K562 (cell line): ENCODE measurements around the gene LSM4. TPM values are rescaled to one million over a fixed set of nuclear protein-coding genes. Genes with fewer than 3 reads are reported as not detected.

ENCODE experiments used
- CC2D1A ChIP-seq: fragments of 450-650 bp; IDR thresholded peaks from 2 replicates; pipeline ENCODE4 v1.6.1; 2017; ENCODE audit warnings: mild to moderate bottlenecking
- HDGF ChIP-seq: fragments of 450-650 bp; IDR thresholded peaks from 2 replicates; pipeline ENCODE4 v1.6.1; 2016
- HEY1 ChIP-seq: fragments of 250-450 bp; sonication (Bioruptor Pico); IDR thresholded peaks from 2 replicates; pipeline ENCODE4 v1.5.0; 2020; ENCODE audit warnings: mild to moderate bottlenecking, moderate library complexity, borderline replicate concordance
- KAT2B ChIP-seq: IDR thresholded peaks from one replicate; pipeline ENCODE4 v1.6.1; 2012; ENCODE audit warnings: low read depth, mild to moderate bottlenecking, control low read depth, inconsistent platforms, low read length, moderate library complexity
- PRMT5 ChIP-seq: sonication (generic); formaldehyde crosslinking; IDR thresholded peaks from 2 replicates; pipeline ENCODE4 v1.5.0; 2020; ENCODE audit warnings: missing genetic modification reagents
- RREB1 ChIP-seq: fragments of 250-450 bp; sonication (Bioruptor Pico); IDR thresholded peaks from 2 replicates; pipeline ENCODE4 v1.4.0; 2020
- TEAD4 ChIP-seq, 2 experiments: sonication (generic) in 1 of 2; formaldehyde crosslinking in 1 of 2; IDR thresholded peaks; 2 replicates each; pipeline versions ENCODE4 v1.6.1 to v1.8.0; 2012 to 2022; ENCODE audit warnings: borderline replicate concordance in 1 of 2, inconsistent platforms in 1 of 2, low read length in 1 of 2, mild to moderate bottlenecking in 1 of 2, missing genetic modification reagents in 1 of 2
- ZNF140 ChIP-seq: fragments of 250-450 bp; sonication (Bioruptor Pico); IDR thresholded peaks from 2 replicates; pipeline ENCODE4 v1.8.0; 2021; ENCODE audit warnings: moderate library complexity, mild to moderate bottlenecking, inconsistent platforms
- ZNF224 ChIP-seq: sonication (generic); formaldehyde crosslinking; IDR thresholded peaks from 2 replicates; pipeline ENCODE4 v1.8.0; 2022; ENCODE audit warnings: mild to moderate bottlenecking, missing genetic modification reagents
- ZNF707 ChIP-seq: fragments of 250-450 bp; sonication (Bioruptor Pico); conservative IDR thresholded peaks from 2 replicates; pipeline ENCODE4 v1.8.0; 2022; ENCODE audit warnings: inconsistent platforms, mild to moderate bottlenecking, moderate library complexity
- ZNF764 ChIP-seq: fragments of 250-450 bp; sonication (Bioruptor Pico); IDR thresholded peaks from 2 replicates; pipeline ENCODE4 v1.4.0; 2020; ENCODE audit warnings: low read depth, mild to moderate bottlenecking, moderate library complexity
- polyA plus RNA-seq, 8 experiments: library from polyadenylated mRNA; depleted of rRNA in 4 of 8; stranded (reverse) in 5 of 8; unstranded in 3 of 8; fragments of >200 nt; fragmentation: Nextera tagmentation in 2 of 8; fragmentation: Illumina TruSeq in 1 of 8; extraction: Ambion mirVana in 2 of 8; extraction: Trizol in 1 of 8; gene quantifications; 2 replicates each; pipeline versions ENCODE4 v1.2.1 to v1.2.3, GENCODE V29; 2011 to 2014; ENCODE audit warnings: inconsistent platforms in 1 of 8, missing spikeins in 1 of 8
- total RNA-seq, 7 experiments: library from RNA; depleted of rRNA in 6 of 7; stranded (reverse); fragments of >200 nt in 6 of 7; fragmentation: Illumina TruSeq in 2 of 7; extraction: Trizol in 2 of 7; gene quantifications; 2 replicates each; pipeline versions ENCODE4 v1.2.1 to v1.2.3, GENCODE V29; 2011 to 2021; ENCODE audit warnings: low replicate concordance in 1 of 7
- TF ChIP-seq, protein P1 (sequence below): sonication (generic); formaldehyde crosslinking; IDR thresholded peaks from 2 replicates; pipeline ENCODE4 v1.8.1; 2023; ENCODE audit warnings: mild to moderate bottlenecking, missing genetic modification reagents
- TF ChIP-seq, protein P2 (sequence below): fragments of 450-650 bp; IDR thresholded peaks from 2 replicates; pipeline ENCODE4 v1.7.1; 2018; ENCODE audit warnings: mild to moderate bottlenecking, low read depth; ENCODE audit not compliant: partially characterized antibody
- TF ChIP-seq, protein P3 (sequence below): sonication (generic); formaldehyde crosslinking; IDR thresholded peaks from 2 replicates; pipeline ENCODE4 v1.8.1; 2022; ENCODE audit warnings: missing genetic modification reagents

LSM4 gene
- total and polyA plus RNA-seq, 9 of the 15 experiments (the other 6 are each of a cell fraction or from before 2014, with no cell fraction given), result 11.9 to 763 (median 202) TPM

DNA sequence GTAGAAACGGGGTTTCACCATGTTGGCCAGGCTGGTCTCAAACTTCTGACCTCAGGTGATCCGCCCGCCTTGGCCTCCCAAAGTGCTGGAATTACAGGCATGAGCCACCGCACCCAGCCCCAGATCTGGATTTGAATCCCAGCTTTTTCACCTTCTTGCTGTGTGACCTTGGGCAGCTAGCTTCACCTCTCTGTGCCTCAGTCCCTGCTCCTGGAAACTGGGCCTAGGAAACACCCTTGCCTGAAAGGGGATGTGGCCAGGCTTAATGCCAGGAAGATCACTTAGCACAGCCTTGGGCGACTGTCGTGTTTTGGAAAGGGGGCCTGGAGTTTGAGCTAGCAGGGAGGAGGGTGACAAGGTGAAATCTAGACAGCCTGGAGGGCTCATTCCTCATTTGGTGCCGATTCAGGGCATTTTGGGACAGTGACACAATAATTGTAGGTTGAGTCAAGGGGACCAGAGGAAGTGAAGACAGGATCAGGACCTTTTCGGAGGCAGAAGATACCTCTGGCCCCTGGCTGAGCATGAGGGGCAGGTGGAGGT, 19.3 kb upstream of the LSM4 start (continued):
- no peak for TF ChIP-seq RREB1 (CRISPR knock-in tag)
- TF ChIP-seq, protein P1, sequence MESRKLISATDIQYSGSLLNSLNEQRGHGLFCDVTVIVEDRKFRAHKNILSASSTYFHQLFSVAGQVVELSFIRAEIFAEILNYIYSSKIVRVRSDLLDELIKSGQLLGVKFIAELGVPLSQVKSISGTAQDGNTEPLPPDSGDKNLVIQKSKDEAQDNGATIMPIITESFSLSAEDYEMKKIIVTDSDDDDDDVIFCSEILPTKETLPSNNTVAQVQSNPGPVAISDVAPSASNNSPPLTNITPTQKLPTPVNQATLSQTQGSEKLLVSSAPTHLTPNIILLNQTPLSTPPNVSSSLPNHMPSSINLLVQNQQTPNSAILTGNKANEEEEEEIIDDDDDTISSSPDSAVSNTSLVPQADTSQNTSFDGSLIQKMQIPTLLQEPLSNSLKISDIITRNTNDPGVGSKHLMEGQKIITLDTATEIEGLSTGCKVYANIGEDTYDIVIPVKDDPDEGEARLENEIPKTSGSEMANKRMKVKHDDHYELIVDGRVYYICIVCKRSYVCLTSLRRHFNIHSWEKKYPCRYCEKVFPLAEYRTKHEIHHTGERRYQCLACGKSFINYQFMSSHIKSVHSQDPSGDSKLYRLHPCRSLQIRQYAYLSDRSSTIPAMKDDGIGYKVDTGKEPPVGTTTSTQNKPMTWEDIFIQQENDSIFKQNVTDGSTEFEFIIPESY (CRISPR knock-in tag), result no peak
- TF ChIP-seq TEAD4 (IDR thresholded peaks at IDR 0.05; ENCODE audit: low read length), result no peak
- TF ChIP-seq TEAD4 (CRISPR knock-in tag; IDR thresholded peaks at IDR 0.05; ENCODE audit: borderline replicate concordance), result no peak
- TF ChIP-seq PRMT5 (CRISPR knock-in tag), result no peak
- TF ChIP-seq, protein P2, sequence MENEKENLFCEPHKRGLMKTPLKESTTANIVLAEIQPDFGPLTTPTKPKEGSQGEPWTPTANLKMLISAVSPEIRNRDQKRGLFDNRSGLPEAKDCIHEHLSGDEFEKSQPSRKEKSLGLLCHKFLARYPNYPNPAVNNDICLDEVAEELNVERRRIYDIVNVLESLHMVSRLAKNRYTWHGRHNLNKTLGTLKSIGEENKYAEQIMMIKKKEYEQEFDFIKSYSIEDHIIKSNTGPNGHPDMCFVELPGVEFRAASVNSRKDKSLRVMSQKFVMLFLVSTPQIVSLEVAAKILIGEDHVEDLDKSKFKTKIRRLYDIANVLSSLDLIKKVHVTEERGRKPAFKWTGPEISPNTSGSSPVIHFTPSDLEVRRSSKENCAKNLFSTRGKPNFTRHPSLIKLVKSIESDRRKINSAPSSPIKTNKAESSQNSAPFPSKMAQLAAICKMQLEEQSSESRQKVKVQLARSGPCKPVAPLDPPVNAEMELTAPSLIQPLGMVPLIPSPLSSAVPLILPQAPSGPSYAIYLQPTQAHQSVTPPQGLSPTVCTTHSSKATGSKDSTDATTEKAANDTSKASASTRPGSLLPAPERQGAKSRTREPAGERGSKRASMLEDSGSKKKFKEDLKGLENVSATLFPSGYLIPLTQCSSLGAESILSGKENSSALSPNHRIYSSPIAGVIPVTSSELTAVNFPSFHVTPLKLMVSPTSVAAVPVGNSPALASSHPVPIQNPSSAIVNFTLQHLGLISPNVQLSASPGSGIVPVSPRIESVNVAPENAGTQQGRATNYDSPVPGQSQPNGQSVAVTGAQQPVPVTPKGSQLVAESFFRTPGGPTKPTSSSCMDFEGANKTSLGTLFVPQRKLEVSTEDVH, result no peak
- TF ChIP-seq ZNF224 (CRISPR knock-in tag), result no peak
- TF ChIP-seq ZNF707 (CRISPR knock-in tag), result no peak
- TF ChIP-seq HEY1 (CRISPR knock-in tag), result no peak
- no peak for TF ChIP-seq KAT2B
- no peak for TF ChIP-seq HDGF
- TF ChIP-seq ZNF764 (CRISPR knock-in tag), result no peak
- TF ChIP-seq ZNF140, result no peak
- TF ChIP-seq, protein P3, sequence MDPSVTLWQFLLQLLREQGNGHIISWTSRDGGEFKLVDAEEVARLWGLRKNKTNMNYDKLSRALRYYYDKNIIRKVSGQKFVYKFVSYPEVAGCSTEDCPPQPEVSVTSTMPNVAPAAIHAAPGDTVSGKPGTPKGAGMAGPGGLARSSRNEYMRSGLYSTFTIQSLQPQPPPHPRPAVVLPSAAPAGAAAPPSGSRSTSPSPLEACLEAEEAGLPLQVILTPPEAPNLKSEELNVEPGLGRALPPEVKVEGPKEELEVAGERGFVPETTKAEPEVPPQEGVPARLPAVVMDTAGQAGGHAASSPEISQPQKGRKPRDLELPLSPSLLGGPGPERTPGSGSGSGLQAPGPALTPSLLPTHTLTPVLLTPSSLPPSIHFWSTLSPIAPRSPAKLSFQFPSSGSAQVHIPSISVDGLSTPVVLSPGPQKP (CRISPR knock-in tag), result no peak
- no peak for TF ChIP-seq CC2D1A
